GM18499 (cell line): ENCODE measurements around the gene ASAH2.

ENCODE experiments used
- ATAC-seq: cut with Tn5 transposase; IDR thresholded peaks from one replicate; pipeline ENCODE4 v1.9.1; 2021; ENCODE audit warnings: moderate number of reproducible peaks; ENCODE audit not compliant: insufficient read depth, unreplicated experiment

ASAH2 gene

GRCh38 chr10:50210876-50211275 is 40.4 kb downstream of the ASAH2 start:
- ATAC-seq, result no peak
